HL-60 (cell line): ENCODE data around the gene TMEM26.

ENCODE experiments used
- GABPA ChIP-seq: IDR thresholded peaks from 2 replicates; pipeline ENCODE4 v1.6.1; 2012; ENCODE audit warnings: low read depth
- POLR2AphosphoS5 ChIP-seq: IDR thresholded peaks from 2 replicates; pipeline ENCODE4 v1.6.1; 2012; ENCODE audit warnings: low read depth
- TF ChIP-seq, protein P1 (sequence below): IDR thresholded peaks from one replicate; pipeline ENCODE4 v1.5.1; 2011; ENCODE audit warnings: low read length, control low read depth, inconsistent platforms; ENCODE audit not compliant: insufficient read depth

DNA sequence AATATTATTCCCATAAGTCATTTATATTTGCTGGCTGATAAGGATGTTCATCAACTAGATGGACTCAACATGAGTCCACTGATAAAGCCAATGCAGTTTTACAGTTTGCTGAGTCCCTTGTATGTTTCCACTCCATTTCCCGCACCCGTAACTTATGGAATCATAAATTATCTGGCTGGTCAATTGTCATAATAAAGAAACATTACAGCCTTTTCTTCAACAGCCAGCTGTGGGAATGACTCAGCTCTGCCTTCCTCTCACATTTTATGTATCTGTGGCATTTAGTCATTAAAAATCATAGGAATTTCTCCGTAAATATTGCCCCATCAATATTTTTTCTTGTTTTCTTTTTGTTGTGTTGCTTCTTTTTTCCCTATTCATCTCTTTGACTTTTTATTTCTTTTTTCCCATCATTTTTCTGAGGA, 22.3 kb upstream of the TMEM26 start:
- TF ChIP-seq GABPA (no peak), POLR2AphosphoS5 (no peak)
- TF ChIP-seq, protein P1, sequence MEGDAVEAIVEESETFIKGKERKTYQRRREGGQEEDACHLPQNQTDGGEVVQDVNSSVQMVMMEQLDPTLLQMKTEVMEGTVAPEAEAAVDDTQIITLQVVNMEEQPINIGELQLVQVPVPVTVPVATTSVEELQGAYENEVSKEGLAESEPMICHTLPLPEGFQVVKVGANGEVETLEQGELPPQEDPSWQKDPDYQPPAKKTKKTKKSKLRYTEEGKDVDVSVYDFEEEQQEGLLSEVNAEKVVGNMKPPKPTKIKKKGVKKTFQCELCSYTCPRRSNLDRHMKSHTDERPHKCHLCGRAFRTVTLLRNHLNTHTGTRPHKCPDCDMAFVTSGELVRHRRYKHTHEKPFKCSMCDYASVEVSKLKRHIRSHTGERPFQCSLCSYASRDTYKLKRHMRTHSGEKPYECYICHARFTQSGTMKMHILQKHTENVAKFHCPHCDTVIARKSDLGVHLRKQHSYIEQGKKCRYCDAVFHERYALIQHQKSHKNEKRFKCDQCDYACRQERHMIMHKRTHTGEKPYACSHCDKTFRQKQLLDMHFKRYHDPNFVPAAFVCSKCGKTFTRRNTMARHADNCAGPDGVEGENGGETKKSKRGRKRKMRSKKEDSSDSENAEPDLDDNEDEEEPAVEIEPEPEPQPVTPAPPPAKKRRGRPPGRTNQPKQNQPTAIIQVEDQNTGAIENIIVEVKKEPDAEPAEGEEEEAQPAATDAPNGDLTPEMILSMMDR, result no peak
